Testis (tissue), 3 donors: ENCODE measurements around the gene LYRM9. TPM values are rescaled to one million over a fixed set of nuclear protein-coding genes. Genes with fewer than 3 reads are reported as not detected.
"Not testable (repeated sequence)": the region's sequence is repeated elsewhere in the genome, so short reads cannot be mapped to it uniquely, and the experiment has no call there.

Experiments
- DNase-seq: peaks from one replicate; pipeline ENCODE4 v3.0.0-alpha.2; 2019
- H3K27ac ChIP-seq, 2 donors: fragments of 200-600 bp; sonication (generic); one replicate each; pipeline ENCODE4 v1.5.1; 2019
- H3K27me3 ChIP-seq: fragments of 200-600 bp; sonication (generic); one replicate; pipeline ENCODE4 v1.5.1; 2019
- H3K36me3 ChIP-seq: fragments of 200-600 bp; sonication (generic); one replicate; pipeline ENCODE4 v1.5.1; 2017; ENCODE audit warnings: low read depth; ENCODE audit errors: missing control alignments
- H3K4me1 ChIP-seq: fragments of 200-600 bp; sonication (generic); one replicate; pipeline ENCODE4 v1.5.1; 2019
- H3K4me3 ChIP-seq, 2 donors: fragments of 200-600 bp; sonication (generic); one replicate each; pipeline ENCODE4 v1.5.1; 2017 to 2019
- H3K9me3 ChIP-seq: fragments of 200-600 bp; sonication (generic); one replicate; pipeline ENCODE4 v1.5.1; 2017
- POLR2A ChIP-seq: fragments of 450-650 bp; IDR thresholded peaks from one replicate; pipeline ENCODE4 v1.6.1; 2017; ENCODE audit warnings: antibody characterized with exemption, mild to moderate bottlenecking, moderate library complexity
- WGBS, 2 donors: methylation state at CpG; one replicate each; pipeline ENCODE4 v1.1.5; 2018; 5-methylcytosine and 5-hydroxymethylcytosine counted together
- intact Hi-C: fragments of 100-400 bp; cut with DNase I; formaldehyde crosslinking; loops from one replicate; pipeline ENCODE4 v1.15.1; 2023; ENCODE audit warnings: low total_unique reads
- polyA plus RNA-seq: library from polyadenylated mRNA; stranded (reverse); fragments of 350-450 nt; fragmentation: Illumina TruSeq; extraction: RNeasy Lipid Tissue Mini Kit (QIAGEN cat#74804); gene quantifications from one replicate; pipeline ENCODE4 v1.2.3, GENCODE V29; 2014; ENCODE audit warnings: low read depth, low replicate concordance; ENCODE audit not compliant: insufficient read depth
- total RNA-seq, 2 donors: library from RNA; depleted of rRNA; stranded (reverse); fragments of >200 nt; gene quantifications; one replicate each; pipeline ENCODE4 v1.2.3, GENCODE V29; 2016
- TF ChIP-seq, protein P1 (sequence below), 3 experiments: fragments of 450-650 bp in 2 of 3; fragments of 200-600 bp in 1 of 3; sonication (generic) in 1 of 3; IDR thresholded peaks; one replicate each; pipeline ENCODE4 v1.5.1; 2016 to 2019; ENCODE audit warnings: antibody characterized with exemption in 3 of 3, mild to moderate bottlenecking in 2 of 3, moderate library complexity in 1 of 3

The LYRM9 gene
- total and polyA plus RNA-seq, 3 donors from 2014 or later, result 31.6 to 60.2 (median 42.9) TPM

DNA sequence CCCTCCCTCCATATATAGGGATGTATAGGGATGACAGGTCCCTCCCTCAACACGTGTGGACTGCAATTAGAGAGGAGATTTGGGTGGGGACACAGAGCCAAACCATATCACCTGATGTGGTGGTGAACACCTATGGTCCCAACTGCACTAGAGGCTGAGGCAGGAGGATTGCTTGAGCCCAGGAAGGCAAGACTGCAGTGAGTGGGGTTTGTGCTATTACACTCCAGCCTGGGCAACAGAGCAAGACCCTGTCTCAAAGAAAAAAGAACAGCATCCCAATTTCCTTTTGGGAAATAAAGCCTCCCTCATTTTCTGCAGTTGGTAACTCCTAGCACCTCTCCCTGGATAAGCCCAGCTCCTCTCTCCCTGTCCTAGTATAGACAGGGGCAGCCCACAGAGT lies 23.8 kb upstream of the LYRM9 start:
- intact Hi-C loops, result no loop called here
- Histone ChIP-seq H3K27ac (no peak overlapping the region), H3K36me3 (no peaks in the 10 kb centered on the region), H3K4me3 (no peak overlapping the region), H3K9me3 (no peaks in the 10 kb centered on the region), H3K4me1 (peaks cover 4% of the 10 kb centered on the region), H3K27me3 (no peaks in the 10 kb centered on the region)
- no peak for DNase-seq
- TF ChIP-seq POLR2A, result no peak
- TF ChIP-seq, protein P1, sequence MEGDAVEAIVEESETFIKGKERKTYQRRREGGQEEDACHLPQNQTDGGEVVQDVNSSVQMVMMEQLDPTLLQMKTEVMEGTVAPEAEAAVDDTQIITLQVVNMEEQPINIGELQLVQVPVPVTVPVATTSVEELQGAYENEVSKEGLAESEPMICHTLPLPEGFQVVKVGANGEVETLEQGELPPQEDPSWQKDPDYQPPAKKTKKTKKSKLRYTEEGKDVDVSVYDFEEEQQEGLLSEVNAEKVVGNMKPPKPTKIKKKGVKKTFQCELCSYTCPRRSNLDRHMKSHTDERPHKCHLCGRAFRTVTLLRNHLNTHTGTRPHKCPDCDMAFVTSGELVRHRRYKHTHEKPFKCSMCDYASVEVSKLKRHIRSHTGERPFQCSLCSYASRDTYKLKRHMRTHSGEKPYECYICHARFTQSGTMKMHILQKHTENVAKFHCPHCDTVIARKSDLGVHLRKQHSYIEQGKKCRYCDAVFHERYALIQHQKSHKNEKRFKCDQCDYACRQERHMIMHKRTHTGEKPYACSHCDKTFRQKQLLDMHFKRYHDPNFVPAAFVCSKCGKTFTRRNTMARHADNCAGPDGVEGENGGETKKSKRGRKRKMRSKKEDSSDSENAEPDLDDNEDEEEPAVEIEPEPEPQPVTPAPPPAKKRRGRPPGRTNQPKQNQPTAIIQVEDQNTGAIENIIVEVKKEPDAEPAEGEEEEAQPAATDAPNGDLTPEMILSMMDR (IDR thresholded peaks at IDR 0.05), result no peak
- WGBS, 2 donors, result 50 to 88% methylated on average over 1 of the region's 1 CpG

DNA sequence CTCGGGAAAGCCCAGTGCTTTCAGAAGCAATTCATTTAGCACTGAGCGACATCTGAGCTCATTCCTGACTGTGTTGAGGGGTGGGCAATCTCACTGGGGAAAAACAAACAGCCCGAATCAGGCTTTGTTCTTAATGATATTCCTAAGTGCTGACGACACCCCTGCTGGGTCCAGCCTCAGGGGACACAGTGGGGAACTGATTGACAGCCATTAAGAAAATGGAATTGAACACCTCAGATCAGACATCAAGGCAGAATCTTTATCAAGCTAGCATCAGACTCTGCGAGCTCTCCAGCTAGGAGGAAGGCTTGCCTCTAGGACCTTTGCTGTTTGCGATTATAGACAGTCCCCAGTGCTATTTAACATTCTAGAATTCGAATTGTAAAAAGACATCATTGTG lies 22.5 kb upstream of the LYRM9 start:
- no peak for DNase-seq
- Histone ChIP-seq H3K27me3 (no peaks in the 10 kb centered on the region), H3K9me3 (no peaks in the 10 kb centered on the region), H3K4me3 (no peak overlapping the region), H3K36me3 (no peaks in the 10 kb centered on the region), H3K27ac (no peak overlapping the region), H3K4me1 (peaks cover 4% of the 10 kb centered on the region)
- intact Hi-C loops, result no loop called here
- no peak for TF ChIP-seq POLR2A
- TF ChIP-seq, protein P1 (IDR thresholded peaks at IDR 0.05), result no peak
- WGBS, 2 donors, result 72 to 81% methylated on average over 7 of the region's 7 CpGs

GRCh38 chr17:27914382-27914781 lies 21.2 kb upstream of the LYRM9 start:
- peaks cover 4% of the 10 kb centered on the region for H3K4me1 ChIP-seq
- WGBS, 2 donors, result 72 to 81% methylated on average over 7 of the region's 7 CpGs
- H3K36me3 ChIP-seq, result no peaks in the 10 kb centered on the region
- intact Hi-C loops, result no loop called here
- no peaks in the 10 kb centered on the region for H3K9me3 ChIP-seq
- no peak for DNase-seq
- TF ChIP-seq POLR2A, result no peak
- H3K4me3 ChIP-seq, result no peak overlapping the region
- H3K27ac ChIP-seq, result no peak overlapping the region
- H3K27me3 ChIP-seq, result no peaks in the 10 kb centered on the region

DNA sequence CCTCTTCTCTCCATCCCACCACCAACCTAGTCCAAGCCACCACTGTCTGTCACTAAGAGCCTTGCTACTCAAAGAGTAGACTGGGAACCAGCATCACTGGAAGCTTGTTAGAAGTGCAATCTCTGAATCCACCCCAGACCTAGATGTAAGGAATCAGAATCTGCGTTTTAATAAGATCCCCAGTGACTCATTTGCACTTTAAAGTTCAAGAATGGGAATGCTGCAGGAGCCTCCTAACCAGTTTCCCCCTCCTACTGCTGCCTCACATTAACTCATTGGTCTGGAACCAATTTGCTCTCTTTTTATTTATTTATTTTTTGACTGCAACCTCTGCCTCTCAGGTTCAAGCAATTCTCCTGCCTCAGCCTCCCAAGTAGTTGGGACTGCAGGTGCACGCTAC lies 19.8 kb upstream of the LYRM9 start:
- no peak for DNase-seq
- intact Hi-C loops, result no loop called here
- H3K27me3 ChIP-seq, result no peaks in the 10 kb centered on the region
- TF ChIP-seq, protein P1 (IDR thresholded peaks at IDR 0.05), result no peak
- TF ChIP-seq POLR2A, result no peak
- no peak overlapping the region for H3K4me3 ChIP-seq
- 76 to 77% methylated on average over 2 of the region's 2 CpGs for WGBS, 2 donors
- H3K4me1 ChIP-seq, result no peaks in the 10 kb centered on the region
- no peaks in the 10 kb centered on the region for H3K9me3 ChIP-seq
- H3K27ac ChIP-seq, result no peak overlapping the region
- H3K36me3 ChIP-seq, result no peaks in the 10 kb centered on the region

GRCh38 chr17:27912299-27912698 lies 19.1 kb upstream of the LYRM9 start:
- DNase-seq, H3K4me3 ChIP-seq, H3K4me1 ChIP-seq, H3K9me3 ChIP-seq, H3K36me3 ChIP-seq, intact Hi-C loops, H3K27ac ChIP-seq, H3K27me3 ChIP-seq: not testable (repeated sequence)
- 80 to 90% methylated on average over 3 of the region's 3 CpGs for WGBS, 2 donors

DNA sequence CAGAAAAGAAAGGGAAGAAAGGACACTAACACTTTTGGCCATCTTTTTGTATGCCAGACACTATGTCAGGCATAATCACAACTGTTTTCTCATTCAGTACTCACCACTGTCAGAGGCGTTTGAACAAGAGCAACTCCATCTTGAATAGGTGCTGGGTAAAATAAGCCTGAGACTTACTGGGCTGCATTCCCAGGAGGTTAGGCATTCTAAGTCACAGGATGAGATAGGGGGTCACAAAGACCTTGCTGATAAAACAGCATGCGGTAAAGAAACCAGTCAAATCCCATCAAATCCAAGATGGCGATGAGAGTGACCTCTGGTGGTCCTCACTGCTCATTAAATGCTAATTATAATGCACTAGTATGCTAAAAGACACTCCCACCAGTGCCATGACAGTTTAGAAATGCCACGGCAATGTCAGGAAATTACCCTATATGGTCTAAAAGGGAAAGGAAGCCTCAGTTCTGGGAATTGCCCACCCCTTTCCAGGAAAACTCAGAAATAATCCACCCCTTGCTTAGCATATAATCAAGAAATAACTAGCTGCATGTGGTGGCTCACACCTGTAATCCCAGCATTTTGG lies 14.9 kb upstream of the LYRM9 start:
- intact Hi-C loops, result no loop called here
- Histone ChIP-seq H3K27ac (no peak overlapping the region), H3K4me3 (no peak overlapping the region), H3K36me3 (no peaks in the 10 kb centered on the region), H3K9me3 (no peaks in the 10 kb centered on the region), H3K4me1 (peaks cover 7% of the 10 kb centered on the region), H3K27me3 (no peaks in the 10 kb centered on the region)
- TF ChIP-seq POLR2A, result no peak
- TF ChIP-seq, protein P1 (IDR thresholded peaks at IDR 0.05), result no peak
- 81 to 90% methylated on average over 4 of the region's 4 CpGs for WGBS, 2 donors
- DNase-seq, result no peak
